ENCODE data around the gene CYP27B1.

CYP27B1 gene

DNA sequence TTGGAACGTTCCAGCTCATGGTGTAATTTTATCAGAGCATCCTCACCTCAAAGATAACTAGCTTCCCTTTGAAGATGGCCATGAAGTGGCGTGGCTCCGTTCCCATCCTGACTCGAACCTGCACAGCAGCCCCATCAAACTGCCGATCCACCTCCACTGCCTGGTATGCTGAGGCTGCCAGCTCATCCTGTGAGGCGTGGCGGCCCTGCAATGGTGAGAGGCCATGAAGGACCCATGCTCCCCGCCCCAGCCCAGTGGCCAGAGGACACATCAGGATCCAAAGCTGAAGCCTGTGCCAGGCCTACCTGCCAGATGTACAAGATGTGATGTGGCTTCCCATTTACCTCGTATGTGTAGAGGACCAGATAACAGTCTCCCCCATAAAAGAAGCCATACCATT lies 40.4 kb upstream of the CYP27B1 start:
- Histone ChIP-seq H4K20me1 (ENCODE audit: insufficient read depth, low read length) (no peaks in the 10 kb centered on the region), H3F3A (ENCODE audit: insufficient read depth, low read length) (no peaks in the 10 kb centered on the region), H3K79me2 (ENCODE audit: low read length) (no peaks in the 10 kb centered on the region), H3K4me2 (ENCODE audit: low read depth, low read length) (no peak overlapping the region), H2AFZ (ENCODE audit: low read length) (no peak overlapping the region), H3K9me2 (replicated peaks; ENCODE audit: insufficient read depth, low read length) (no peaks in the 10 kb centered on the region), H3K9ac (ENCODE audit: low read length) (no peak overlapping the region), H3K4me1 (ENCODE audit: low read length) (no peaks in the 10 kb centered on the region), H3K36me3 (replicated peaks; ENCODE audit: insufficient read depth, low read length) (no peaks in the 10 kb centered on the region), H3K9me3 (replicated peaks; ENCODE audit: insufficient read depth, low read length) (no peaks in the 10 kb centered on the region), H3K4me3 (ENCODE audit: low read length) (no peak overlapping the region), H3K27ac (ENCODE audit: low read length) (no peak overlapping the region), H3K27me3 (replicated peaks; ENCODE audit: insufficient read depth, low read length) (no peaks in the 10 kb centered on the region)
- no peak for DNase-seq
- no peak for TF ChIP-seq EZH2 (optimal IDR thresholded peaks at IDR 0.05; ENCODE audit: low read depth, low read length)
- TF ChIP-seq CTCF (IDR thresholded peaks at IDR 0.05; ENCODE audit: low read length) = no peak
- TF ChIP-seq EZH2phosphoT487 (IDR thresholded peaks at IDR 0.05; ENCODE audit: low read length) = no peak

DNA sequence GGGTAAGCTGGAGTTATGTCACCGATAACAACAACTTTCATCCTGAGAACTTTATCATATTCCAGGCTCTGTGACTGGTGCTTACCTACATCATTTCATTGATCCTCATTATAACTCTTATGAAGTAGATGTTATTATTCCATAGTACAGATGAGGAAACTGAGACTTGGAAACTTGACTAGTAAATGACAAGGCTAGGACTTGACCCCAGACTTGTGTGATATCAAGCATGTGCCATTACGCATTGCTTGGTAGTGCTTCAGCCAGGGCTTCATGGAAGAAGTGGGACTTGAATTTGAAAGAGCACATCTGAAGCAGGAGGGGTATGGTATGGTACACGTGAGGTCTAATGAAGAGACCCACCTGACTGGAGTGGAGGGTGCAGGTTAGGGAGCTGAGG lies 39.8 kb upstream of the CYP27B1 start:
- no peaks in the 10 kb centered on the region for H3F3A ChIP-seq (ENCODE audit: insufficient read depth, low read length)
- no peaks in the 10 kb centered on the region for H3K36me3 ChIP-seq (replicated peaks; ENCODE audit: insufficient read depth, low read length)
- no peaks in the 10 kb centered on the region for H3K9me2 ChIP-seq (replicated peaks; ENCODE audit: insufficient read depth, low read length)
- no peaks in the 10 kb centered on the region for H3K27me3 ChIP-seq (replicated peaks; ENCODE audit: insufficient read depth, low read length)
- no peaks in the 10 kb centered on the region for H3K79me2 ChIP-seq (ENCODE audit: low read length)
- no peak overlapping the region for H2AFZ ChIP-seq (ENCODE audit: low read length)
- no peak overlapping the region for H3K9ac ChIP-seq (ENCODE audit: low read length)
- no peak overlapping the region for H3K4me3 ChIP-seq (ENCODE audit: low read length)
- no peak for DNase-seq
- TF ChIP-seq EZH2phosphoT487 (IDR thresholded peaks at IDR 0.05; ENCODE audit: low read length) = no peak
- TF ChIP-seq EZH2 (optimal IDR thresholded peaks at IDR 0.05; ENCODE audit: low read depth, low read length) = no peak
- no peak for TF ChIP-seq CTCF (IDR thresholded peaks at IDR 0.05; ENCODE audit: low read length)
- no peaks in the 10 kb centered on the region for H3K9me3 ChIP-seq (replicated peaks; ENCODE audit: insufficient read depth, low read length)
- H3K4me2 ChIP-seq (ENCODE audit: low read depth, low read length) = no peak overlapping the region
- H3K4me1 ChIP-seq (ENCODE audit: low read length) = no peaks in the 10 kb centered on the region
- H4K20me1 ChIP-seq (ENCODE audit: insufficient read depth, low read length) = no peaks in the 10 kb centered on the region
- no peak overlapping the region for H3K27ac ChIP-seq (ENCODE audit: low read length)

DNA sequence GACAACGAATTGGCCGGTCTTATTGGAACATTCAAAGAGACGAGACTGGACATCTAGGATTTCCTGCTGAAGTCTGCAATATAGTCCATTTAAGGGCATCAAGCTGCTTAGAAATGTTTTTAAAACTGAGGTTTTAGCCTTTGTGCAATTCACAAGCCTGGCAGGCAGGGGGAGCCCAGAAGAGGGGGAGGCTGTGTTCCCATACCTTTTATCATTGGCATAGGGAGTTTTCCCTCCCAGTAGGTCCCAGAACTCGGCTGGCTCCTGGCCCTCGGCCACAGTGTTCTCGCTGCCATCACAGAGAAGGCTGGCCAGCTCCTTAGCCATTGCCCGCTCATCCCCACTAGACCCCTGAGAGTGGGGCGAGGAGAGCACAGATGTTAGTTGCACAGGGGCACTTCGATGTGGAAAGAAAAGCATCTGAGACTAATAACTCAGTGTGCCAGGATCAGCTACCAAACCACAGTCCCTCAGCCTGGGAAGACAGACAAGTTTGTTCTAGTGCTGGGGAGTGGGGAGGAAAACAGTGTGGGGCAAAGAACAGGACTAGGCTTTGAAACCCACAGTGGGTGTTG lies 36.5 kb upstream of the CYP27B1 start:
- Histone ChIP-seq H3K9me2 (replicated peaks; ENCODE audit: insufficient read depth, low read length) (no peaks in the 10 kb centered on the region), H3K4me1 (ENCODE audit: low read length) (no peaks in the 10 kb centered on the region), H3K79me2 (ENCODE audit: low read length) (no peaks in the 10 kb centered on the region), H3K9me3 (replicated peaks; ENCODE audit: insufficient read depth, low read length) (no peaks in the 10 kb centered on the region), H2AFZ (ENCODE audit: low read length) (no peak overlapping the region), H3K4me2 (ENCODE audit: low read depth, low read length) (no peak overlapping the region), H3K27ac (ENCODE audit: low read length) (no peak overlapping the region), H3K36me3 (replicated peaks; ENCODE audit: insufficient read depth, low read length) (0 out of 2 replicates have a peak, but pooled peaks cover 4% of the 10 kb centered on the region), H3F3A (ENCODE audit: insufficient read depth, low read length) (no peaks in the 10 kb centered on the region), H3K9ac (ENCODE audit: low read length) (no peak overlapping the region), H3K4me3 (ENCODE audit: low read length) (no peak overlapping the region), H4K20me1 (ENCODE audit: insufficient read depth, low read length) (no peaks in the 10 kb centered on the region), H3K27me3 (replicated peaks; ENCODE audit: insufficient read depth, low read length) (no peaks in the 10 kb centered on the region)
- TF ChIP-seq EZH2 (optimal IDR thresholded peaks at IDR 0.05; ENCODE audit: low read depth, low read length) = no peak
- TF ChIP-seq EZH2phosphoT487 (IDR thresholded peaks at IDR 0.05; ENCODE audit: low read length) = no peak
- TF ChIP-seq CTCF (IDR thresholded peaks at IDR 0.05; ENCODE audit: low read length) = peak; percentile 80
- peak; percentile 21 for DNase-seq
